K562 (cell line): ENCODE results near the gene UVRAG.

Experiments used
- ASH1L ChIP-seq: fragments of 450-650 bp; IDR thresholded peaks from 2 replicates; pipeline ENCODE4 v1.6.1; 2018; ENCODE audit warnings: borderline replicate concordance, mild to moderate bottlenecking, low read depth; ENCODE audit not compliant: partially characterized antibody
- RBM15 ChIP-seq: fragments of 200-400 bp; formaldehyde crosslinking; IDR thresholded peaks from 2 replicates; pipeline ENCODE4 v1.6.1; 2018; ENCODE audit warnings: mild to moderate bottlenecking, low read length, moderate library complexity; ENCODE audit not compliant: insufficient read depth
- SETDB1 ChIP-seq: IDR thresholded peaks from one replicate; pipeline ENCODE4 v1.6.1; 2012; ENCODE audit warnings: low read length, control low read depth, inconsistent platforms
- ZNF583 ChIP-seq: fragments of 250-450 bp; sonication (Bioruptor Pico); IDR thresholded peaks from 2 replicates; pipeline ENCODE4 v1.4.0; 2020
- TF ChIP-seq, protein P1 (sequence below): sonication (generic); formaldehyde crosslinking; IDR thresholded peaks from 2 replicates; pipeline ENCODE4 v1.8.0; 2022; ENCODE audit warnings: mild to moderate bottlenecking, missing genetic modification reagents

DNA sequence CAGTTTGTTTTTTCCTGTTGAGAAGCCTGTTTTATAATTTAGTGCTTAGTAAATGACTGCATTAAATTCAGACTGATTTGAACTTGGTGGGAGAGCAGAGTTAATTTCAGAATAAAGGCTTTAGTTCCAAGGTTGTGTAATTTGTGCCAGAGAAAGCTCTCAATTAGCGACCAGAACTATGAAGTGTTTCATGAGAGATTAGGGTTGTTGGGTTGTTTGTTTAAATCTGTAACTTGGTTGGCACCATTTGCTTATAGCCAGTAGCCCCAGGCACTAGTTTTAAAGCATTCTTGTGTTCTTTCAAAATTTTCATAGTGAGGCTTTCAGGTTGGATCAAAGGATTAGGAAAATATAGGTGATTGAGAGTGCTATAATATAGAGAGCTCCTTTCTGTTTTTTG lies 25.5 kb downstream of the UVRAG start:
- TF ChIP-seq RBM15 (no peak), ZNF583 (no peak), SETDB1 (no peak), ASH1L (no peak)
- TF ChIP-seq, protein P1, sequence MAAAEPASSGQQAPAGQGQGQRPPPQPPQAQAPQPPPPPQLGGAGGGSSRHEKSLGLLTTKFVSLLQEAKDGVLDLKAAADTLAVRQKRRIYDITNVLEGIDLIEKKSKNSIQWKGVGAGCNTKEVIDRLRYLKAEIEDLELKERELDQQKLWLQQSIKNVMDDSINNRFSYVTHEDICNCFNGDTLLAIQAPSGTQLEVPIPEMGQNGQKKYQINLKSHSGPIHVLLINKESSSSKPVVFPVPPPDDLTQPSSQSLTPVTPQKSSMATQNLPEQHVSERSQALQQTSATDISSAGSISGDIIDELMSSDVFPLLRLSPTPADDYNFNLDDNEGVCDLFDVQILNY (CRISPR knock-in tag): no peak
